Glomerular visceral epithelial cell (primary cell): Measurements from ENCODE around the gene ZNF189.
A peak's percentile ranks its signal among the peaks of the same experiment; 100 is the strongest.
"Not testable (repeated sequence)": the region's sequence is repeated elsewhere in the genome, so short reads cannot be mapped to it uniquely, and the experiment has no call there.

Experiments used
- DNase-seq: peaks from one replicate; pipeline ENCODE4 v3.0.0-alpha.2; 2016; ENCODE audit errors: extremely low spot score

The ZNF189 gene

DNA sequence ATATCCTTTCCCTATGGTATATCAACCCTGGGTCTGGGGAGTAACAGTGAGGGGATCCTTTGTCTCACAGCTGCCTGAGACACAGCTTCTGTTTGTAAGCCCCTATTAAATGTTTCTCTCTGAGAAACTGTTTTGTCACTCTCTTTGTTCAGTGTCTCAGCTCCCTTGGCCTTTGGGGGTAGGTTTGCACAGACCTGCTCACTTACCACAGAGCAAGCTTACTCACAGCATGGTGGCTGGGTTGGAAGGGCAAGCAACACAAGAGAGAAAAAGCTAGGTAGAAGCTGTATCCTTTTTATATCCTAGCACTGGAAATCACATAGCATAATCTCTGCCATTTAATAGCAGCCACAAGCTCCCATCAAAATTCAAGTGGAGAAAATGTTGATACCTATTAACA is 18.4 kb upstream of the ZNF189 start:
- no peak for DNase-seq

- no peak for DNase-seq
Measured at GRCh38 chr9:101381118-101381517, 17.5 kb upstream of the ZNF189 start.

DNA sequence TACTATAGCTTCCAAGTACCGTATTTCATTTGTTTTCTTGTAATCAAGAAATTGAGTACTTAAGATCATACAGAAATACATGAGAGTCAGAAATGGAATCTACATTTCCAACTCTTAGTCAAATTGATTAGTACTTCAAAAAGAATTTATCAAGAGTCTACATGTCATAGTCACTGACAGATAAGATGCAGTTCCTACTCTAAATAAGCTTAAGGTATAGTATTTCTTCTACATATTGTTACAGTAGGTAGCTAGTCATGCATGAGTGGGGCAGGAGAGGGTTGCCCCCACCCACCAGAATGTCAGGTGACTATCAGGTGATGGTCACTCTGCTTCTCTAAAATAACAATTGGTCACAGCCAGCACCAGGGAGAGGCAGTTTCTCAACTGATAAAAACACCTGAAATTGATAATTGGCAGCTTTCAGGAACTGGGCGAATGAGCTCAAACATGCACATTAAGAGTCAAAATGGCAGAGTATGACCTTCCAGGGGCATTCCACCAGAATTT is 16.8 kb upstream of the ZNF189 start:
- DNase-seq: no peak

DNA sequence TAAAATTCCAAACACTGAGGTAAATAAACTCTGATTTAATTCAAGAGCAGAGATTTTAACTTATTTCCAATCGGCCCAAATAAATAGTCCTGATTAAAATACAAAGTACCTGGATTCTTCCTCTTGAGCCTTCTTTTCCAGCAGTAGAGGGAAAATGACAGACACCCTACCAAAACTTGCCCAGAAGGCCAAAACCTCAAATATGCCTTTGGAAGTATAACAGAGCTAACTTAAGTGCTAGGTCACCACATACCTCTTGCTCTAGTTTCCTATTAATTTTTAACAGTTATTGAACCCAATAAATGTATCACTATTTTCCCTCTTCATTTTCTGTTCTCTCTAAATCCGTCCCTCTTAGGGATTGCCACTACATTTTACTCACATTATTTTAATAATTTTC is 15.3 kb upstream of the ZNF189 start:
- DNase-seq: peak; percentile 51

DNA sequence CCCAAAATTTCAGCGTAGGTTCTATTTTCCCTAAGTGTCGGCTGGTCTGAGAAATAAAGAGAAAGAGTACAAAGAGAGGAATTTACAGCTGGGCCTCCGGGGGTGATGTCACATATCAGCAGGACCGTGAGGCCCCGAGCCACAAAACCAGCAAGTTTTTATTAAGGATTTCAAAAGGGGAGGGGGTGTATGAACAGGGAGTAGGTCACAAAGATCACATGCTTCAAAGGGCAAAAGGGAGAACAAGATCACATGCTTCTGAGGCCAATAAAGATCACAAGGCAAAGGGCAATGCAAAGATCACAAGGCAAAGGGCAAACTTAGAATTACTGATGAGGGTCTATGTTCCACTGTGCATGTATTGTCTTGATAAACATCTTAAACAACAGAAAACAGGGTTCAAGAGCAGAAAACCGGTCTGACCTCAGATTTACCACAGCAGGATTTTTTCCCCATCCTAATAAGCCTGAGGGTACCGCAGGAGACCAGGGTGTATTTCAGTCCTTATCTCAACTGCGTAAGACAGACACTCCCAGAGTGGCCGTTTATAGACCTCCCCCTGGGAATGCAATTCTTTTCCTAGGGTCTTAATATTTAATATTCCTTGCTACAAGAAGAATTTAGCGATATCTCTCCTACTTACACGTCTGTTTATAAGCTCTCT is 13.6 kb upstream of the ZNF189 start, which contains the start of gene BAAT:
Gene BAAT (minus strand): TSS at position 134 of the 664 bp plus-strand sequence. CDS start 13,602 bp downstream, outside the sequence.
- DNase-seq: not testable (repeated sequence)

GRCh38 chr9:101387871-101388506 is 10.7 kb upstream of the ZNF189 start:
- DNase-seq: peak; percentile 48

- no peak for DNase-seq
Measured at GRCh38 chr9:101388507-101388993, 10.1 kb upstream of the ZNF189 start.

GRCh38 chr9:101393135-101393534 is 5.5 kb upstream of the ZNF189 start:
- DNase-seq: no peak

DNA sequence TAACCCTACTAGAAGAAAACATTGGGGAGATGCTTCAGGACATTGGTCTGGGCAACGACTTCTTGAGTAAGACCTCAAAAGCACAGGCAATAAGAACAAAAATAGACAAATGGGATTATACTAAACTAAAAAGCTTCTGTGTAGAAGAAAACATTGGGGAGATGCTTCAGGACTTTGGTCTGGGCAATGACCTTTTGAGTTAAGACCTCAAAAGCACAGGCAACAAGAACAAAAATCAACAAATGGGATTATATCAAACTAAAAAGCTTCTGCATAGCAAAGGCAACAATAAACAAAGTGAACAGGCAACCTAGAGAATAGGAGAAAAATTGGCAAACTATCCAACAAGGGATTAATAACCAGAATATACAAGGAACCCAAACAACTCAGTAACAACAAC is 4.0 kb upstream of the ZNF189 start:
- no peak for DNase-seq

DNA sequence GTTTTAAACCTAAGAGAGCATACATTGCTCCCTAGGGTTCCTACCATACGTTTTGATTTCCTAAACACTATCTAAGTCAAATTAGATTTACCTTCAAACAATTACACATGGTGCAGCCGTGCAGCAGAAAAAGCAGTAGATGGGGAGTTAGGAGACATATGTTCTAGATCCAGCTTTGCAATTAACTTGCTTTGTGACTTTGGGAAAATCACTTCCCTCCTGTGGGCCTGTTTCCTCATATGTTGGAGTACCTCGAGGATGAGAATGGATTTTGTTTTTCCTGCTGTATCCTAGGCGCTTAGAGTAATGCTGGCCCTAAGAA is 944 bp upstream of the ZNF189 start:
- no peak for DNase-seq

GRCh38 chr9:101398930-101399642 is 435 bp downstream of the ZNF189 start:
- peak; percentile 15 for DNase-seq

- no peak for DNase-seq
Measured at GRCh38 chr9:101399643-101399970, 956 bp downstream of the ZNF189 start.

DNA sequence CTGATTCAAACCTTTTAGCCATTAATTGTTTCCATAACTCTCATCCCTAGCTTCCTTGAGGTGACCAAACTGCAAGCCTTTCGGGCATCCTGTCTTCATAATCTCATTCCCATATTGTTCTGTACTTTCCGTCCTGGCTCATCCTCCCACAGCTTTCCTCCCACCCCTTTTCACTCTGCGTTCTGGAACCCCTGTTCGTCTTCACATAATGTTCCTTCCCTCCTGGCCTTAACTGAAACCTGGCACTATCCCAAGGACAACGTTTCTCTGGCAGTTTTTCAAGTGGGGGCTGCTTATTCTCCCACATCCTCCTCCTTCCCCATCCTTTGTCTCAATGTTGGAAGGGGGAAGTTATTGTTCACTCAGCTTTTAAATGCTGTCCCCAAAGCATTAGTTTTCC is 1.5 kb downstream of the ZNF189 start:
- DNase-seq: peak; percentile 9

GRCh38 chr9:101403516-101404285 is 5.0 kb downstream of the ZNF189 start:
- no peak for DNase-seq

DNA sequence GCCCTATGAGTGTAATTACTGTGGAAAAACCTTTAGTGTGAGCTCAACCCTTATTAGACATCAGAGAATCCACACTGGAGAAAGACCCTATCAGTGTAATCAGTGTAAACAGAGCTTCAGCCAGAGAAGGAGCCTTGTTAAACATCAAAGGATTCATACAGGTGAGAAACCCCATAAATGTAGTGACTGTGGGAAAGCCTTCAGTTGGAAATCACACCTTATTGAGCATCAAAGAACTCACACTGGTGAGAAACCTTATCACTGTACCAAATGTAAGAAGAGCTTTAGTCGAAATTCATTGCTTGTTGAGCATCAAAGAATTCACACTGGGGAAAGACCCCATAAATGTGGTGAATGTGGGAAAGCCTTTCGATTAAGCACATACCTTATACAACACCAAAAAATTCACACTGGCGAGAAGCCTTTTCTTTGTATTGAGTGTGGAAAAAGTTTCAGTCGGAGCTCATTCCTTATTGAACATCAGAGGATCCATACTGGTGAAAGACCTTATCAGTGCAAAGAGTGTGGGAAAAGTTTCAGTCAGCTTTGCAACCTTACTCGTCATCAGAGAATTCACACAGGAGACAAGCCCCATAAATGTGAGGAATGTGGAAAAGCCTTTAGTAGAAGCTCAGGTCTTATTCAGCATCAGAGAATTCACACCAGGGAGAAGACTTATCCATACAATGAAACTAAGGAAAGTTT is 9.9 kb downstream of the ZNF189 start:
- no peak for DNase-seq

DNA sequence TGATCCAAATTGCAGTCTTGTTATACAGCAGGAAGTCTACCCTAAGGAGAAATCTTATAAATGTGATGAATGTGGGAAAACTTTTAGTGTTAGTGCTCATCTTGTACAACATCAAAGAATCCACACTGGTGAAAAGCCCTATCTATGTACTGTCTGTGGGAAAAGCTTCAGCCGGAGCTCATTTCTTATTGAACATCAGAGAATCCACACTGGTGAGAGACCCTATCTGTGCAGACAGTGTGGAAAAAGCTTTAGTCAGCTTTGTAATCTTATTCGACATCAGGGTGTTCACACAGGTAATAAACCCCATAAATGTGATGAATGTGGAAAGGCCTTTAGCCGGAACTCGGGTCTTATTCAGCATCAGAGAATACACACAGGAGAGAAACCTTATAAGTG is 10.4 kb downstream of the ZNF189 start:
- DNase-seq: no peak

DNA sequence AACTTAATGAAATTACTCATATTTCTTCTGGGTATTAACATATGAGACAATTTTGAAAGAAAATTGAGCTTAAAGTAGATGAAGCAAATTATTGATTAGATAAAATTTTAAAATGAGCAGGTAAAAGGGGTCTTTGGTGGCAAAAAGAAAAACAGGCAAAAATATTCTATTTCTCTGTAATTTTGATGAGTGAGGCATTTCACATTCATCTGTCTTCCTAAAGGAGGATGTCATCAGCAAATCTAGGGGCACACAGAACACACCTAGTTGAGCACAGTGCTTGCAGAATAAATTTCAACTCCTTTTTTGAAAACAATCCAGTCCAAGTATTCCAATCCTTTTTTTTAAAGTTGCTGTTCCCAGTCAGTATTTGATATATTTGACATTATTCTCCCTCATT is 16.2 kb downstream of the ZNF189 start:
- no peak for DNase-seq

GRCh38 chr9:101415578-101415977 is 16.9 kb downstream of the ZNF189 start:
- no peak for DNase-seq

DNA sequence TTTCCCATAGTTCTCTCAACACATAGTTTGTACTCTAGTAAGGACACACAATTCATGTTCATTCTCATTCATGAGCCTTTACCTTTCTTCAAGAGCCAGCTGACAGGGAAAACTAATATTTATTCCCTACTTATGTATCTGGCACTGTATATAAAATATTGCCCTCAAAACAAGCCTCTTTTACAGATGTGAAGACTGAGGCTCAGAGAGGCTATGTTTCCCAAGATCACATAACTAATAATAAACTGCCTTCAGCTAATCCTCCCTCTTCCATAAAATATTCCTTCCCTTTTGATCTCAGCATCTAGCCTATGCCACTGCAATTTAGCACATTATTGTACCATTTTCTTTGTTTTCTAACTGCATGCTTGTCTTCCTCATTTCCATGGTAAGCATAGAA is 18.7 kb downstream of the ZNF189 start:
- no peak for DNase-seq

DNA sequence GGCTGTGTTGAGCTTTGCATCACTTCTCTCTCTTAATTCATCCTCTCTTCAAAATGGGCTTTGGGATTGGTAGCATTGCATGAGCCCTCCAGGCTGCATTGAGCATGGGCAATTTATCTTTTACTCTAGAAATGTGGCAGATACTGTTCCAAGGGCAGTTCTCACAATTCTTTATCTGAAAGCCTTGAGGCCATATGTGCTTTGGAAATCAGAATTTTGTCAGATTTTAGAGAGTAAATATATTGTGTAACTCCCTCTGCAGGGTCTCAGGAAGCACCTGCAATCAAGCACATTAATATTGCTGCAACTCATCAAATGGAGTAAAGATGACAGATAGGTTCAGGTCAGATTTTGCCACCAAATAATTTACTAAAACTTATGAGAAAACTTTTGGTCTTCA is 19.3 kb downstream of the ZNF189 start:
- DNase-seq: no peak
